ENCODE data around the gene CAPZB.

DNA sequence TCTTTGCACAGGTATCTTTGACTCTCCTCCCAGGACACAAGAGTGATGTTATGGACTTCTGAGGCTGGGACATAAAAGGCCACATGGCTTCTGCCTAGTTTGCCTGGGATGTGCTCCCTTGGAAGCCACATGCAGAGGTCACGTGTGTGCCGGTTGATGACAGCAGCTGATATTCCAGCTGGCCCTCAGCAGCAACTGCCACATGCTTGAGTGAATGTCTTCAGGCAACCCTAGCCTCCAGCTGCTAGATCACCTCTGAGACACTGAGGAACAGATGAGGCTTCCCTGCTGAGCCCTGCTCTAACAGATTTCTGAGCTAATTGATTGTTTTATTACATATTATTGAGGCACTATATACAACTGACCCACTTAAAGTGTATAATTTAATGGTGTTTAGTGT lies 185.1 kb downstream of the CAPZB start:
- TF ChIP-seq POLR2A (IDR thresholded peaks at IDR 0.05) (no peak), CTCF (IDR thresholded peaks at IDR 0.05) (no peak)

Data from adrenal gland (tissue), 5 donors.